Smooth muscle cell (in vitro differentiated cells): ENCODE data around the gene SNTG2. TPM values are rescaled to one million over a fixed set of nuclear protein-coding genes. Genes with fewer than 3 reads are reported as not detected.
"Not testable (repeated sequence)": the region's sequence is repeated elsewhere in the genome, so short reads cannot be mapped to it uniquely, and the experiment has no call there.

Source experiments
- DNase-seq: peaks from one replicate; lab custom pipeline; 2025; ENCODE audit not compliant: unreplicated experiment; lab: John Stamatoyannopoulos, UW
- H2AFZ ChIP-seq: fragments of 200-600 bp; sonication (generic); 2 replicates; pipeline ENCODE4 v1.6.0; 2016; ENCODE audit warnings: antibody characterized with exemption, low read depth, mild to moderate bottlenecking
- H3F3A ChIP-seq: fragments of 200-600 bp; sonication (generic); 2 replicates; pipeline ENCODE4 v1.6.0; 2017; ENCODE audit warnings: antibody characterized with exemption, low read depth
- H3K27ac ChIP-seq: fragments of 200-600 bp; sonication (generic); 2 replicates; pipeline ENCODE4 v1.5.1; 2016; ENCODE audit warnings: low read depth, mild to moderate bottlenecking
- H3K27me3 ChIP-seq: fragments of 200-600 bp; sonication (generic); 2 replicates; pipeline ENCODE4 v1.6.1; 2016; ENCODE audit warnings: low read depth, mild to moderate bottlenecking
- H3K36me3 ChIP-seq: fragments of 200-600 bp; sonication (generic); 2 replicates; pipeline ENCODE4 v1.5.1; 2016; ENCODE audit warnings: low read depth
- H3K4me1 ChIP-seq: fragments of 200-600 bp; sonication (generic); 2 replicates; pipeline ENCODE4 v1.5.1; 2016; ENCODE audit warnings: low read depth
- H3K4me2 ChIP-seq: fragments of 200-600 bp; sonication (generic); 2 replicates; pipeline ENCODE4 v1.6.0; 2016; ENCODE audit warnings: mild to moderate bottlenecking
- H3K4me3 ChIP-seq: fragments of 200-600 bp; sonication (generic); 2 replicates; pipeline ENCODE4 v1.5.1; 2016; ENCODE audit warnings: mild to moderate bottlenecking
- H3K79me2 ChIP-seq: fragments of 200-600 bp; sonication (generic); 2 replicates; pipeline ENCODE4 v1.6.0; 2016; ENCODE audit warnings: low read depth, mild to moderate bottlenecking
- H3K9ac ChIP-seq: fragments of 200-600 bp; sonication (generic); 2 replicates; pipeline ENCODE4 v1.6.0; 2016; ENCODE audit warnings: low read depth
- H3K9me3 ChIP-seq: fragments of 200-600 bp; sonication (generic); replicated peaks from 2 replicates; pipeline ENCODE4 v1.5.1; 2016; ENCODE audit warnings: low read depth
- H4K20me1 ChIP-seq: fragments of 200-600 bp; sonication (generic); 2 replicates; pipeline ENCODE4 v1.6.0; 2016; ENCODE audit warnings: low read depth
- WGBS: methylation state at CpG from one replicate; pipeline ENCODE4 v1.1.7; 2016; ENCODE audit warnings: low lambda C conversion rate; 5-methylcytosine and 5-hydroxymethylcytosine counted together
- polyA plus RNA-seq: library from polyadenylated mRNA; unstranded; fragments of >200 nt; fragmentation: Nextera tagmentation; extraction: Ambion mirVana; gene quantifications from 2 replicates; pipeline ENCODE4 v1.2.1, GENCODE V29; 2016
- total RNA-seq: library from RNA; depleted of rRNA; stranded (reverse); fragments of >200 nt; gene quantifications from 2 replicates; pipeline ENCODE4 v1.2.3, GENCODE V29; 2014
- TF ChIP-seq, protein P1 (sequence below): fragments of 200-600 bp; sonication (generic); IDR thresholded peaks from 2 replicates; pipeline ENCODE4 v1.5.1; 2017; ENCODE audit warnings: borderline replicate concordance, mild to moderate bottlenecking, antibody characterized with exemption; ENCODE audit not compliant: insufficient read depth, poor library complexity, severe bottlenecking

Gene SNTG2
- total and polyA plus RNA-seq, 2 experiments from 2014 or later, result 0.56 TPM; not detected in 1

DNA sequence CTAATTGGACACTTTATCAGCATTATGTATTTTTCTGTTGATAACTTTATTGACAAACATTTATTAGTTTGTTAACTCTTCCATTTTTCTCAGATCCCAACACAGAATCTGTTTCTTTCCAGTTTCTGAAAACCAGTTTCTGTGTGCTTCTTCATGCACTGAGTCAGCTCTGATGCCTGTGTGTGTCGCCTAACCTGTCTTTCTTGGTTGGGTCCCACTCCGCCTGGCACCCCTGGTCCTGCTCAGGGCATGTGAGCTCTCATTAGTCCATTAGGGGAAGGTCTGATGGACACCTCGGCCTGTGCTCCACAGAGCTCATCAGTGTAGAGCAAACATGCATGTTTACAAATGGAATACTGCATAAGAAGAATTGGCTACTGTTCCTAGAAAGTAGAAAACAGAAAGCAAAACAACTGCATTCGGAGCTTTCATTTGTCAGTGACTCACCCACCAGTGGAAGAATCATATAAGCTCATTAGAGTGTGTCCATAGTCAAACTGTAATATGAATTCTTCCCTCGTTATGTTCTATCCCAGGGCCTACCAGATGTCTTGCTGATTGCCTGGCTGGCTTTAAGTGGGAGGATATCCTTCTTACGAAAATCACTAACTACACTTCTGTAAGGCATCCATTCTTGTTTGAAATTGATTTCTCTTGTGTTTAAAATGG is 137.7 kb downstream of the SNTG2 start:
- no peaks in the 10 kb centered on the region for H3K79me2 ChIP-seq
- 72% methylated on average over 6 of the region's 6 CpGs for WGBS
- H4K20me1 ChIP-seq, result no peaks in the 10 kb centered on the region
- TF ChIP-seq, protein P1, sequence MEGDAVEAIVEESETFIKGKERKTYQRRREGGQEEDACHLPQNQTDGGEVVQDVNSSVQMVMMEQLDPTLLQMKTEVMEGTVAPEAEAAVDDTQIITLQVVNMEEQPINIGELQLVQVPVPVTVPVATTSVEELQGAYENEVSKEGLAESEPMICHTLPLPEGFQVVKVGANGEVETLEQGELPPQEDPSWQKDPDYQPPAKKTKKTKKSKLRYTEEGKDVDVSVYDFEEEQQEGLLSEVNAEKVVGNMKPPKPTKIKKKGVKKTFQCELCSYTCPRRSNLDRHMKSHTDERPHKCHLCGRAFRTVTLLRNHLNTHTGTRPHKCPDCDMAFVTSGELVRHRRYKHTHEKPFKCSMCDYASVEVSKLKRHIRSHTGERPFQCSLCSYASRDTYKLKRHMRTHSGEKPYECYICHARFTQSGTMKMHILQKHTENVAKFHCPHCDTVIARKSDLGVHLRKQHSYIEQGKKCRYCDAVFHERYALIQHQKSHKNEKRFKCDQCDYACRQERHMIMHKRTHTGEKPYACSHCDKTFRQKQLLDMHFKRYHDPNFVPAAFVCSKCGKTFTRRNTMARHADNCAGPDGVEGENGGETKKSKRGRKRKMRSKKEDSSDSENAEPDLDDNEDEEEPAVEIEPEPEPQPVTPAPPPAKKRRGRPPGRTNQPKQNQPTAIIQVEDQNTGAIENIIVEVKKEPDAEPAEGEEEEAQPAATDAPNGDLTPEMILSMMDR, result no peak
- peak overlapping the region; percentile 62 for H3K27ac ChIP-seq
- DNase-seq, result no peak
- no peak overlapping the region for H3K4me2 ChIP-seq
- no peak overlapping the region for H3K4me3 ChIP-seq
- H3F3A ChIP-seq, result no peaks in the 10 kb centered on the region
- no peaks in the 10 kb centered on the region for H3K36me3 ChIP-seq
- no peaks in the 10 kb centered on the region for H3K27me3 ChIP-seq
- H3K4me1 ChIP-seq, result no peaks in the 10 kb centered on the region
- no peak overlapping the region for H2AFZ ChIP-seq
- H3K9ac ChIP-seq, result no peak overlapping the region
- no peaks in the 10 kb centered on the region for H3K9me3 ChIP-seq

DNA sequence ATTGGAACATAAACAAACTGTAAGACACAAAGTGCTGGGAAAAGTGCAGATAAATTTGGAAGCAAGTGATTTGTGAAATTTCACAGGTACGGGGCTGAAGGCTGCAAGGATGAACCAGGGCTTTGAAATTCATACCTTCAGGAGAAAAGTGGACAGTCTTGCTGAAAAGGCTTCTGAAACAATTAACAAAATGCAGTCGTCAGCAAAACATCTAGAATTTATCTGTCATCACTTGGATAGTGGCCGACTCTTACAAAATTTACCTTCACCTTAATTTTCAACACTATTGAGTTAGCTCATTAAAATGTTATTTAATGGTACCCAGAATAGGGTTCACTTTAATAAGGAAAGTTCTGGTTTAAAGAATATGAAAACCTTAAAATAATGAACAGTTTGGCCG is 138.3 kb downstream of the SNTG2 start:
- Histone ChIP-seq H3K4me3 (no peak overlapping the region), H4K20me1 (no peaks in the 10 kb centered on the region), H3K27ac (no peak overlapping the region), H3K4me1 (no peaks in the 10 kb centered on the region), H3F3A (no peaks in the 10 kb centered on the region), H3K9me3 (no peaks in the 10 kb centered on the region), H3K27me3 (no peaks in the 10 kb centered on the region), H3K36me3 (no peaks in the 10 kb centered on the region), H3K9ac (no peak overlapping the region), H2AFZ (no peak overlapping the region), H3K4me2 (no peak overlapping the region), H3K79me2 (no peaks in the 10 kb centered on the region)
- TF ChIP-seq, protein P1, result no peak
- DNase-seq, result no peak
- 91% methylated on average over 4 of the region's 4 CpGs for WGBS

DNA sequence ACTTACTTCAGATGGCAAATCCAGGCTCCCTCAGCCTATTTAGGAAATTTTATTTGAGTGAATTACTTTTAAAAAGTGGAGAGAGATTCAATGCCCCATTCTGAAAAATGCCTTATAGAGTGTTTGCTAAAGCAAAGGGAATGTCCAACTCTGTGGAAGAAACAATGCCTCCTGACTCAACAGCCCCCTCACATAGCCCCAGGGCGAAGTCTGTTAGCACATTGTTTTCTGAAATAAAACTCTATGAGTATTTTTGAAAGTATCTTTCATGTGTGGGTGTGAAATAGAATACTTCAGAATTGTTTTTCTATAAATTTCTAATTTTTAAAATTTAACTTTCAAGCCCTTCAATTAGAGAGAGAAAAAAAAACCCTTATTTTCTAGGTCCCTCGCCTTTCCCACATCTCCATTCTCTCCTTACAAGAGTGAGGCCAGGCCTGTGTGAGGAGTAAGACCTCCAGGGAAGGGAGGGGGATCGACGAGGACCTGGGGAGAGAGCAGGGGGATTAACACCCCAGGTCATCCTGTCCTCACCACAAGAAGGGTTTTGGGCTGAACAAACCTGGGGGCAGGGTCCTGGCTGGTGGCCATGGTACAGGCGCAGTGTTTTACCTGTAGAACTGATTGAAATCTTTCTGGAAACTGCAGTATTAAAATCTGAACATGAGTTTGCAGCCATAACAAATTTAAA is 141.4 kb downstream of the SNTG2 start:
- no peak overlapping the region for H3K9ac ChIP-seq
- H3K27me3 ChIP-seq, result no peaks in the 10 kb centered on the region
- WGBS, result 73% methylated on average over 5 of the region's 5 CpGs
- H3K79me2 ChIP-seq, result no peaks in the 10 kb centered on the region
- no peaks in the 10 kb centered on the region for H4K20me1 ChIP-seq
- no peak overlapping the region for H3K27ac ChIP-seq
- H3K4me2 ChIP-seq, result no peak overlapping the region
- H3K36me3 ChIP-seq, result no peaks in the 10 kb centered on the region
- TF ChIP-seq, protein P1, result no peak
- no peaks in the 10 kb centered on the region for H3K9me3 ChIP-seq
- H2AFZ ChIP-seq, result no peak overlapping the region
- no peak for DNase-seq
- no peak overlapping the region for H3K4me3 ChIP-seq
- H3F3A ChIP-seq, result no peaks in the 10 kb centered on the region
- H3K4me1 ChIP-seq, result peaks cover 3% of the 10 kb centered on the region

DNA sequence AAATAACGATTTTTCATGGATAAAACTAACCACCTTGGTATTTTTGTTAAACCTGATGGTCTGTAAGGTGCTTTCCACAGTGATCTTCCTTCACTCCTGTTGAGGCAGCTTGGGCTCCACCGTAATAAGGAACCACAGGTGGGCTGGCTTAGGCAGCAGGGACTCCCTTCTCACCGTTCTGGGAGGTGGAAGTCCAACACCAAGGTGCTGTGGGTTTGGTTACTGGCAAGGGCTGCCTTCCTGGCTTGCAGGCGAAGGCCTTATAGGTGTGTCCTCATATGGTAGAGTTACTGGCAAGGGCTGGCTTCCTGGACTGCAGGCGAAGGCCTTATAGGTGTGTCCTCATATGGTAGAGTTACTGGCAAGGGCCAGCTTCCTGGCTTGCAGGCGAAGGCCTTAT is 143.0 kb downstream of the SNTG2 start:
- H3K27ac ChIP-seq, H3K4me1 ChIP-seq, H3K9me3 ChIP-seq, DNase-seq, H3K9ac ChIP-seq, H3K4me2 ChIP-seq, H4K20me1 ChIP-seq, H3K4me3 ChIP-seq, H3K79me2 ChIP-seq, H3K36me3 ChIP-seq, H2AFZ ChIP-seq, H3K27me3 ChIP-seq, H3F3A ChIP-seq: not testable (repeated sequence)
- 85% methylated on average over 6 of the region's 6 CpGs for WGBS
